T1000 (cell line): ENCODE data around the gene OTX2.

Experiments
- DNase-seq: peaks from one replicate; lab custom pipeline; 2025; ENCODE audit warnings: mixed read lengths; lab: John Stamatoyannopoulos, UW

The OTX2 gene

GRCh38 chr14:56796259-56796658, 14.0 kb downstream of the OTX2 start:
- DNase-seq = no peak

- no peak for DNase-seq
Measured at GRCh38 chr14:56795284-56795622, 15.0 kb downstream of the OTX2 start.

GRCh38 chr14:56794557-56795283, 15.6 kb downstream of the OTX2 start:
- DNase-seq = no peak

- DNase-seq = no peak
Measured at GRCh38 chr14:56794088-56794556, 16.2 kb downstream of the OTX2 start.

- DNase-seq = no peak
Measured at GRCh38 chr14:56789955-56790354, 20.3 kb downstream of the OTX2 start.

GRCh38 chr14:56787530-56787929, 22.7 kb downstream of the OTX2 start:
- no peak for DNase-seq

- DNase-seq = no peak
Measured at GRCh38 chr14:56782711-56783110, 27.6 kb downstream of the OTX2 start.

GRCh38 chr14:56774503-56774902, 35.8 kb downstream of the OTX2 start:
- no peak for DNase-seq

- DNase-seq = no peak
Measured at GRCh38 chr14:56770512-56770911, 39.8 kb downstream of the OTX2 start.

- DNase-seq = no peak
Measured at GRCh38 chr14:56760164-56760914, 49.9 kb downstream of the OTX2 start.

- DNase-seq = no peak
Measured at GRCh38 chr14:56759633-56760032, 50.6 kb downstream of the OTX2 start.

GRCh38 chr14:56759094-56759493, 51.2 kb downstream of the OTX2 start:
- no peak for DNase-seq

GRCh38 chr14:56754921-56755320, 55.4 kb downstream of the OTX2 start:
- DNase-seq = no peak

GRCh38 chr14:56753396-56753795, 56.9 kb downstream of the OTX2 start:
- DNase-seq = no peak

- DNase-seq = no peak
Measured at GRCh38 chr14:56752428-56752827, 57.9 kb downstream of the OTX2 start.

- DNase-seq = no peak
Measured at GRCh38 chr14:56751471-56751870, 58.8 kb downstream of the OTX2 start.
